22Rv1 (cell line): ENCODE measurements around the gene STRADB.
"Not testable (repeated sequence)": the region's sequence is repeated elsewhere in the genome, so short reads cannot be mapped to it uniquely, and the experiment has no call there.

Experiments used
- H3K27ac ChIP-seq: fragments of 450-650 bp; 2 replicates; pipeline ENCODE4 v1.5.1; 2017
- ZFX ChIP-seq: fragments of 450-650 bp; IDR thresholded peaks from 2 replicates; pipeline ENCODE4 v1.6.1; 2017; ENCODE audit warnings: antibody characterized with exemption, borderline replicate concordance
- TF ChIP-seq, protein P1 (sequence below): fragments of 450-650 bp; IDR thresholded peaks from 2 replicates; pipeline ENCODE4 v1.5.1; 2017; ENCODE audit warnings: mild to moderate bottlenecking

Gene STRADB

DNA sequence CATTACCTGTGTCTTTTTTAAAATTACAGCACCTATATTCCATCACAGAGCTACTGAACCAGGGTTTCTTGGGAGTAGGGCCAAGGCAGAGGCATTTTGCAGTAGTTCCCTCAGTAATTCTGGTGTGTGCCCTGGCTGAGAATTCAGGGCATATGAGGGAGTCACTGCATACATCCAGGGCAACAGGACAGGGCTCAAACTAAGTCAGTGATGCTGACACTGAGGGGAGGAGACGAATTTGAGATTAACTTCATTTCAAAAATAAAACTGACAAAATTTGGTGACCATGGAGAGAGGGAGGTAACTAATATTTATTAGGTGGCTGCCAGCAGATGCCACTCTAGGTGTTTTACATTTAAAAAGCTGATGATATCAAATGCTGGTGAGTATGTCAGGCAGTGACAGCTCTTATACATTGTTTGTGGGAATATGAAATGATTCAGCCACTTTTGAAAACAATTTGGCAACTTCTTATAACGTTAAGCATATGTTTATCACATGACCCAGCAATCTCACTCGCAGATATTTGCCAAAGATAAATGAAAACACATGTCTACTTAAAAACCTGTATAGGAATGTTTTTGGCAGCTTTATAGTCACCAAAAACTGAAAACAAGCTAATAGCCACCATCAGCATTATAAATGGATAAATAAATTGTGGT, 20.3 kb downstream of the STRADB start:
- H3K27ac ChIP-seq = no peak overlapping the region
- no peak for TF ChIP-seq ZFX
- TF ChIP-seq, protein P1, sequence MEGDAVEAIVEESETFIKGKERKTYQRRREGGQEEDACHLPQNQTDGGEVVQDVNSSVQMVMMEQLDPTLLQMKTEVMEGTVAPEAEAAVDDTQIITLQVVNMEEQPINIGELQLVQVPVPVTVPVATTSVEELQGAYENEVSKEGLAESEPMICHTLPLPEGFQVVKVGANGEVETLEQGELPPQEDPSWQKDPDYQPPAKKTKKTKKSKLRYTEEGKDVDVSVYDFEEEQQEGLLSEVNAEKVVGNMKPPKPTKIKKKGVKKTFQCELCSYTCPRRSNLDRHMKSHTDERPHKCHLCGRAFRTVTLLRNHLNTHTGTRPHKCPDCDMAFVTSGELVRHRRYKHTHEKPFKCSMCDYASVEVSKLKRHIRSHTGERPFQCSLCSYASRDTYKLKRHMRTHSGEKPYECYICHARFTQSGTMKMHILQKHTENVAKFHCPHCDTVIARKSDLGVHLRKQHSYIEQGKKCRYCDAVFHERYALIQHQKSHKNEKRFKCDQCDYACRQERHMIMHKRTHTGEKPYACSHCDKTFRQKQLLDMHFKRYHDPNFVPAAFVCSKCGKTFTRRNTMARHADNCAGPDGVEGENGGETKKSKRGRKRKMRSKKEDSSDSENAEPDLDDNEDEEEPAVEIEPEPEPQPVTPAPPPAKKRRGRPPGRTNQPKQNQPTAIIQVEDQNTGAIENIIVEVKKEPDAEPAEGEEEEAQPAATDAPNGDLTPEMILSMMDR = no peak

DNA sequence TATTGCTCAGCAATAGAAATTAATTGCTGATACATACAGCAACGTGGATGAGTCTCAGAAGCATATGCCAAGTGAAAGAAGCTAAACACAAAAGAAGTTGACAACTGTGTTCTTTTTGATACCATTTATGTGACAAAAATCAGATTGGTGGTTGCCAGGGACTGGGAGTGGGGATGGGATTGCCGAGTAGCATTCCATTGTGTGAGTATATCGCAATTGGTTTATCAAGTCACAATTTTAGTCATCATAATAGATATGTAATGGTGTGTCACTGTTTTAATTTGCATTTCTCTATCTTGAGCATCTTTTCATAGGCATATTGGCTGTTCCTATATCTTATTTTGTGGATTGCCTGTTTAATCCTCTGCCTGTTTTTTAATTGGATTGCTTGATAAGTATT, 20.9 kb downstream of the STRADB start:
- TF ChIP-seq ZFX = no peak
- TF ChIP-seq, protein P1 = no peak
- H3K27ac ChIP-seq = no peak overlapping the region

DNA sequence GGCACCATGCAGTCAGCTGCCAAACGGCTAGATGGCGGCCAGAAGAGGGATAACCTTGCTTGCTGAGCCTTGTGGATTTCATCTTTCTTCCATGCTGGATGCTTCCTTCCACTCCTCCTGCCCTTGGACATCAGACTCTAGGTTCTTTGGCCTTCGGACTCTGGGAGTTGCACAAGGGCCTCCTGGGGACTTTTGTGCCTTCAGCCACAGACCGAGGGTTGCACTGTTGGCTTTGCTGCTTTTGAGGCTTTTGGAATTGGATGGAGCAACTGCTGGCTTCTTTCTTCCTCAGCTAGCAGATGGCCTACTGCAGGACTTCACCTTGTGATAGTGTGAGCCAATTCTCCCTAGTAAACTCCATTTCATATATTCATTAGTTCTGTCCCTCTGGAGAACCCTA, 31.0 kb downstream of the STRADB start:
- TF ChIP-seq, protein P1 = no peak
- no peak for TF ChIP-seq ZFX
- no peak overlapping the region for H3K27ac ChIP-seq

DNA sequence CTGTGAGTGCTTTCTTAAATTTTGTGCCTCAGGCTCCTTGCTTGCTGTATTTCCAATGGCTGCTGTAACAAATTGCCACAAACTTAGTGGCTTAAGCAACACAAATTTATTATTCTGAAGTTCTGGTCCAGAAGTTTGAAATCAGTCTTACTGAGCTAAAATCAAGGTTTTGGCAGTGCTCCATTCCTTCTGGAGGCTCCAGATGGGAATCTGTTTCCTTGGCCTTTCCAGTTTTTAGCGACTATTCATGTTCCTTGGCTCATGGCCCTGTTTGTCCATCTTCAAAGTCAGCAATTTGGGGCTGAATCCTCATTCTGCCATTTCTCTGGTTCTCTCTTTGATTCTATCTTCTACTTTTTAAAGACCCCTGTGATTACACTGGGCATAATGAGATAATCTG, 31.8 kb downstream of the STRADB start:
- H3K27ac ChIP-seq = no peak overlapping the region
- no peak for TF ChIP-seq ZFX
- TF ChIP-seq, protein P1 = no peak

DNA sequence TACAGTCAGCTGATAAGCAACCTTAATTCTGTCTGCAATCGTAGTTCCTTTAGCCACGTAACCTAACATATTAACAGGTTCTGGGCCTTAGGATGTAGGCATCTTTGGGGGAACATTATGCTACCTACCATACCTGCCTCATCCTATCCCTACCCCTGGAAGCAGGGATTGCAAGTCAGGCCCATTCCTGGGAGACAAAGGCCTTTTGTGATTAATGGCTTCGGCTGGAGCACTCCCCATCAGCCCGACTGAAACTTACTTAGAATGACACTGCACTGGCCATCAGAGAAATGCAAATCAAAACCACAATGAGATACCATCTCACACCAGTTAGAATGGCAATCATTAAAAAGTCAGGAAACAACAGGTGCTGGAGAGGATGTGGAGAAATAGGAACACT, 32.2 kb downstream of the STRADB start:
- H3K27ac ChIP-seq = not testable (repeated sequence)

DNA sequence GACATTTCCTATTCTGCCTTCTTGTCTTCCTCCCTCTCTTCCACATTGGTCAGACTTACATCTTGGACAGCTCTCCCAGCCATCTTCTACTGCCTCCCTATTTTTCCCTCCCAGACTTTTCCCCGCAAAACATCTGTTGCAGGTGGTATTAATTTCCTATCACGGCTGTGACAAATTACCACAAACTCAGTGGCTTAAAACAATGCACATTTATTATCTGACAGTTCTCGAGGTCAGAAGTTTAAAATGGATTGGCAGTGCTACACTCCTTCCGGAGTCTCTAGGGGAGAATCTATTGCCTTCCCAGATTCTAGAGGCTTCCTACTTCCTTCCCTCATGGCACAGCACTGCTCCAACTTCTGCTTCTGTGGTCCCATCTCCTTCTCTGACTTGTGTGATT, 33.3 kb downstream of the STRADB start:
- no peak overlapping the region for H3K27ac ChIP-seq
- TF ChIP-seq, protein P1 = no peak
- no peak for TF ChIP-seq ZFX

DNA sequence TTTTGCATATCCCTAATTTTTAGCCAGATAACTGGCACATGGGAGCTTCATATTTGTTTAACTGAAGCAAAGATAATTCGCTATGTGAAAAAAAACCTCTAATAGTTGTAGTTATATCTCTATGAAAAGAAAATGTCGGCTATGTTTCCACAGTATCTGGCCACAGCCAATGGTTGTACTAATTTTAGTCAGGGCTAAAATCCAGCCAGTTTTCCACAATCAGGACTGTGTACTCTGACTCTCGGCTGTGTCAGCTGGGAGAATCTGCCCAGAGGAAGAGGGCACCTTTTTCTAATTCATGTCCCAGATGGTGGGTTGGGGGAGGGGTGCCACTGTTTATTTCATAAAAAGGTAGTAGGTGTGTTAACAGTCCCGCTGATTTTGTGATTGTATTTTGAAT, 38.8 kb downstream of the STRADB start:
- TF ChIP-seq ZFX = no peak
- TF ChIP-seq, protein P1 = no peak
- no peak overlapping the region for H3K27ac ChIP-seq

DNA sequence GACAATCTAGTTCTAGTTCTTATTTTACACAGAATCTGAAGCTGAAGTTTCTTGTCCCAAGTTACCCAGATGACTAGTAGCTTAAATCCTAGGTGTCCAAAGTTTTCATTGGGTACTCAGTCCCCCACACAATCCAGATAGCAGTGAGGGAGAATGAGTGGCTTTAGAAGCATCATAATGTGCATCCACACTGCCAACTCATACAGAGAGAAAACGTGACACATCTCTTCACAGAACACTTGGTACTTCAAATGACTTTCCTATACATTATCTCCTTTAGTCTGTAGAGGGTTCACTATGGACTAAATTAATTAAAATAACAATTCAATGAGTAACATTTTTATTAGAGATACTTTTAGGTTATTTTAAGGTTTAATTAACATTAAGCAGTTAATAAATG, 45.2 kb downstream of the STRADB start:
- TF ChIP-seq, protein P1 = no peak
- no peak for TF ChIP-seq ZFX
- no peak overlapping the region for H3K27ac ChIP-seq
